ENCODE data around the gene PSMC6. TPM values are rescaled to one million over a fixed set of nuclear protein-coding genes. Genes with fewer than 3 reads are reported as not detected.
"Not testable (repeated sequence)": the region's sequence is repeated elsewhere in the genome, so short reads cannot be mapped to it uniquely, and the experiment has no call there.

PSMC6 gene
- total RNA-seq, 1 donor from 2014 or later: 70.5 TPM

- H3K27me3 ChIP-seq (ENCODE audit: control insufficient read depth in 3 of 3, insufficient read depth in 3 of 3, low read length in 3 of 3): no peaks in the 10 kb centered on the region
- peaks cover 3 to 7% (median 5%) of the 10 kb centered on the region in 3 donors for H3K36me3 ChIP-seq (ENCODE audit: control insufficient read depth in 3 of 3, insufficient read depth in 3 of 3, low read length in 3 of 3)
- H3K4me1 ChIP-seq (ENCODE audit: control insufficient read depth in 3 of 3, insufficient read depth in 3 of 3, low read length in 3 of 3): peaks cover 0 to 10% (median 8%) of the 10 kb centered on the region in 3 donors
- H3K4me3 ChIP-seq (ENCODE audit: low read length in 3 of 3): no peak overlapping the region
- H3K9ac ChIP-seq (ENCODE audit: low read depth in 1 of 3, low read length in 3 of 3): no peak overlapping the region
- no peak overlapping the region for H3K27ac ChIP-seq (ENCODE audit: low read depth, low read length)
- H3K9me3 ChIP-seq (ENCODE audit: control insufficient read depth in 3 of 3, low read length in 3 of 3): no peaks in the 10 kb centered on the region
Measured at GRCh38 chr14:52733824-52734223, 26.8 kb downstream of the PSMC6 start.

- peaks cover 3 to 7% (median 3%) of the 10 kb centered on the region in 3 donors for H3K36me3 ChIP-seq (ENCODE audit: control insufficient read depth in 3 of 3, insufficient read depth in 3 of 3, low read length in 3 of 3)
- no peaks in the 10 kb centered on the region for H3K9me3 ChIP-seq (ENCODE audit: control insufficient read depth in 3 of 3, low read length in 3 of 3)
- H3K27ac ChIP-seq (ENCODE audit: low read depth, low read length): no peak overlapping the region
- H3K27me3 ChIP-seq (ENCODE audit: control insufficient read depth in 3 of 3, insufficient read depth in 3 of 3, low read length in 3 of 3): no peaks in the 10 kb centered on the region
- H3K4me1 ChIP-seq (ENCODE audit: control insufficient read depth in 3 of 3, insufficient read depth in 3 of 3, low read length in 3 of 3): peaks cover 0 to 6% (median 0%) of the 10 kb centered on the region in 3 donors
- no peak overlapping the region for H3K4me3 ChIP-seq (ENCODE audit: low read length in 3 of 3)
- no peak overlapping the region for H3K9ac ChIP-seq (ENCODE audit: low read depth in 1 of 3, low read length in 3 of 3)
Measured at GRCh38 chr14:52735921-52736489, 29.0 kb downstream of the PSMC6 start.

GRCh38 chr14:52738409-52738808 is 31.4 kb downstream of the PSMC6 start:
- no peak overlapping the region for H3K4me3 ChIP-seq (ENCODE audit: low read length in 3 of 3)
- no peak overlapping the region for H3K9ac ChIP-seq (ENCODE audit: low read depth in 1 of 3, low read length in 3 of 3)
- H3K27ac ChIP-seq (ENCODE audit: low read depth, low read length): no peak overlapping the region
- H3K9me3 ChIP-seq (ENCODE audit: control insufficient read depth in 3 of 3, low read length in 3 of 3): no peaks in the 10 kb centered on the region
- no peaks in the 10 kb centered on the region for H3K27me3 ChIP-seq (ENCODE audit: control insufficient read depth in 3 of 3, insufficient read depth in 3 of 3, low read length in 3 of 3)
- peaks cover 0 to 2% (median under 1%) of the 10 kb centered on the region in 3 donors for H3K36me3 ChIP-seq (ENCODE audit: control insufficient read depth in 3 of 3, insufficient read depth in 3 of 3, low read length in 3 of 3)
- H3K4me1 ChIP-seq (ENCODE audit: control insufficient read depth in 3 of 3, insufficient read depth in 3 of 3, low read length in 3 of 3): peaks cover 0 to 8% (median 0%) of the 10 kb centered on the region in 3 donors

GRCh38 chr14:52740751-52741150 is 33.8 kb downstream of the PSMC6 start:
- H3K27ac ChIP-seq (ENCODE audit: low read depth, low read length): no peak overlapping the region
- no peak overlapping the region for H3K4me3 ChIP-seq (ENCODE audit: low read length in 3 of 3)
- H3K9me3 ChIP-seq (ENCODE audit: control insufficient read depth in 3 of 3, low read length in 3 of 3): no peaks in the 10 kb centered on the region
- no peaks in the 10 kb centered on the region for H3K27me3 ChIP-seq (ENCODE audit: control insufficient read depth in 3 of 3, insufficient read depth in 3 of 3, low read length in 3 of 3)
- peaks cover 0 to 7% (median 0%) of the 10 kb centered on the region in 3 donors for H3K4me1 ChIP-seq (ENCODE audit: control insufficient read depth in 3 of 3, insufficient read depth in 3 of 3, low read length in 3 of 3)
- H3K36me3 ChIP-seq (ENCODE audit: control insufficient read depth in 3 of 3, insufficient read depth in 3 of 3, low read length in 3 of 3): peaks cover 0 to 4% (median 0%) of the 10 kb centered on the region in 3 donors
- no peak overlapping the region for H3K9ac ChIP-seq (ENCODE audit: low read depth in 1 of 3, low read length in 3 of 3)

GRCh38 chr14:52741865-52742264 is 34.9 kb downstream of the PSMC6 start:
- Histone ChIP-seq H3K36me3 (ENCODE audit: control insufficient read depth in 3 of 3, insufficient read depth in 3 of 3, low read length in 3 of 3) (peaks cover 0 to 9% (median 2%) of the 10 kb centered on the region in 3 donors), H3K4me1 (ENCODE audit: control insufficient read depth in 3 of 3, insufficient read depth in 3 of 3, low read length in 3 of 3) (peaks cover 0 to 4% (median 0%) of the 10 kb centered on the region in 3 donors), H3K27ac (ENCODE audit: low read depth, low read length) (peak overlapping the region; percentile 51), H3K9me3 (ENCODE audit: control insufficient read depth in 3 of 3, low read length in 3 of 3) (no peaks in the 10 kb centered on the region), H3K27me3 (ENCODE audit: control insufficient read depth in 3 of 3, insufficient read depth in 3 of 3, low read length in 3 of 3) (no peaks in the 10 kb centered on the region), H3K4me3 (ENCODE audit: low read length in 3 of 3) (no peak overlapping the region), H3K9ac (ENCODE audit: low read depth in 1 of 3, low read length in 3 of 3) (no peak overlapping the region)

GRCh38 chr14:52748647-52749292 is 41.8 kb downstream of the PSMC6 start:
- H3K4me1 ChIP-seq (ENCODE audit: control insufficient read depth in 3 of 3, insufficient read depth in 3 of 3, low read length in 3 of 3): no peaks in the 10 kb centered on the region
- no peak overlapping the region for H3K27ac ChIP-seq (ENCODE audit: low read depth, low read length)
- H3K9ac ChIP-seq (ENCODE audit: low read depth in 1 of 3, low read length in 3 of 3): no peak overlapping the region
- H3K36me3 ChIP-seq (ENCODE audit: control insufficient read depth in 3 of 3, insufficient read depth in 3 of 3, low read length in 3 of 3): peaks cover 6 to 19% (median 18%) of the 10 kb centered on the region in 3 donors
- no peak overlapping the region for H3K4me3 ChIP-seq (ENCODE audit: low read length in 3 of 3)
- H3K9me3 ChIP-seq (ENCODE audit: control insufficient read depth in 3 of 3, low read length in 3 of 3): no peaks in the 10 kb centered on the region
- no peaks in the 10 kb centered on the region for H3K27me3 ChIP-seq (ENCODE audit: control insufficient read depth in 3 of 3, insufficient read depth in 3 of 3, low read length in 3 of 3)

- Histone ChIP-seq H3K4me3 (ENCODE audit: low read length in 3 of 3) (no peak overlapping the region), H3K27me3 (ENCODE audit: control insufficient read depth in 3 of 3, insufficient read depth in 3 of 3, low read length in 3 of 3) (no peaks in the 10 kb centered on the region), H3K9me3 (ENCODE audit: control insufficient read depth in 3 of 3, low read length in 3 of 3) (no peaks in the 10 kb centered on the region), H3K36me3 (ENCODE audit: control insufficient read depth in 3 of 3, insufficient read depth in 3 of 3, low read length in 3 of 3) (peaks cover 3 to 20% (median 4%) of the 10 kb centered on the region in 3 donors), H3K27ac (ENCODE audit: low read depth, low read length) (no peak overlapping the region), H3K4me1 (ENCODE audit: control insufficient read depth in 3 of 3, insufficient read depth in 3 of 3, low read length in 3 of 3) (no peaks in the 10 kb centered on the region), H3K9ac (ENCODE audit: low read depth in 1 of 3, low read length in 3 of 3) (no peak overlapping the region)
Measured at GRCh38 chr14:52755607-52756316, 48.8 kb downstream of the PSMC6 start.

GRCh38 chr14:52759145-52759544 is 52.1 kb downstream of the PSMC6 start:
- no peak overlapping the region for H3K9ac ChIP-seq (ENCODE audit: low read depth in 1 of 3, low read length in 3 of 3)
- H3K36me3 ChIP-seq (ENCODE audit: control insufficient read depth in 3 of 3, insufficient read depth in 3 of 3, low read length in 3 of 3): peaks cover 2 to 16% (median 3%) of the 10 kb centered on the region in 3 donors
- no peak overlapping the region for H3K27ac ChIP-seq (ENCODE audit: low read depth, low read length)
- no peaks in the 10 kb centered on the region for H3K9me3 ChIP-seq (ENCODE audit: control insufficient read depth in 3 of 3, low read length in 3 of 3)
- H3K4me1 ChIP-seq (ENCODE audit: control insufficient read depth in 3 of 3, insufficient read depth in 3 of 3, low read length in 3 of 3): no peaks in the 10 kb centered on the region
- H3K27me3 ChIP-seq (ENCODE audit: control insufficient read depth in 3 of 3, insufficient read depth in 3 of 3, low read length in 3 of 3): no peaks in the 10 kb centered on the region
- no peak overlapping the region for H3K4me3 ChIP-seq (ENCODE audit: low read length in 3 of 3)

- H3K27ac ChIP-seq (ENCODE audit: low read depth, low read length): not testable (repeated sequence)
- peaks cover 2 to 21% (median 9%) of the 10 kb centered on the region in 3 donors for H3K36me3 ChIP-seq (ENCODE audit: control insufficient read depth in 3 of 3, insufficient read depth in 3 of 3, low read length in 3 of 3)
Measured at GRCh38 chr14:52762923-52763322, 55.9 kb downstream of the PSMC6 start.

More at GRCh38 chr14:52762923-52763322, 55.9 kb downstream of the PSMC6 start:
- H3K27me3 ChIP-seq (ENCODE audit: control insufficient read depth in 3 of 3, insufficient read depth in 3 of 3, low read length in 3 of 3); H3K9ac ChIP-seq (ENCODE audit: low read depth in 1 of 3, low read length in 3 of 3); H3K4me1 ChIP-seq (ENCODE audit: control insufficient read depth in 3 of 3, insufficient read depth in 3 of 3, low read length in 3 of 3); H3K9me3 ChIP-seq (ENCODE audit: control insufficient read depth in 3 of 3, low read length in 3 of 3); H3K4me3 ChIP-seq (ENCODE audit: low read length in 3 of 3): not testable (repeated sequence)

Data from skeletal muscle tissue (tissue), 4 donors.